HG02870 (cell line): ENCODE data around the gene UGT8.
"Not testable (repeated sequence)": the region's sequence is repeated elsewhere in the genome, so short reads cannot be mapped to it uniquely, and the experiment has no call there.

Experiments used
- ATAC-seq: cut with Tn5 transposase; IDR thresholded peaks from one replicate; pipeline ENCODE4 v1.9.1; 2021; ENCODE audit warnings: mild to moderate bottlenecking, moderate library complexity; ENCODE audit not compliant: unreplicated experiment

The UGT8 gene

DNA sequence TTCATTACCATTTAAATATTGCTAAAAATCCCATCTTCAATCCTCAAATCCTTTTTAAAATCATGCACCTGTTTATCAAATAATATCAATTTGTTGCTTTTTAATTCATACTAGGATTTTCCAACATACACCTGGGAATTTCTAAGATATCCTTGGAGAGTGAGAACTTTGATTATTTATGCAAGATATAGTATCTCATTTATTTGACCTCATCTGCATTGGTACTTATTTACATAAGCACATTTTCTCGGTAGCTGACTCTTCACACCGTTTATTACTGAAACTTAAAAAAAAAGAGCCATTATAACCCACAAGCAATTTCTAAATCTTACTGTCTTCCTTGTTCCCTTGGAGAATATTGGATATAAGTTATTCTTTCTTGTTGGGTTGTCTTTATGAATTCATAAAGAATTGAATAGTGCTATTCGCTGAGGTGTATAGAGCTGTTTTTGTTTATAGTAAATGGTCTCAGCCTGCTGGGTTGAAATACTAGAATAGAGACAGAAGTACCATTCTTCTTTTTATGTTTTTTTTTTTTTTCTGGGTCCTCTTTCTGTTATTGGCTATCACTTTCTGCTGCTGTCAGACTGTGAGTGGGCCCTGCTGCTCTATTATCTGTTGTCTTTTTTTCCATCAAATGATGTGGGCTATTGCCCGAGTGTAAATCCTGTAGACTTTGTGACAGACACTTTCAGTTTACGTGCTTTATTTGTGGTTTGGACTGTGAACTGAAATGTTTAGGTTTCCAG lies 2.9 kb downstream of the UGT8 start:
- peak; percentile 34 for ATAC-seq

DNA sequence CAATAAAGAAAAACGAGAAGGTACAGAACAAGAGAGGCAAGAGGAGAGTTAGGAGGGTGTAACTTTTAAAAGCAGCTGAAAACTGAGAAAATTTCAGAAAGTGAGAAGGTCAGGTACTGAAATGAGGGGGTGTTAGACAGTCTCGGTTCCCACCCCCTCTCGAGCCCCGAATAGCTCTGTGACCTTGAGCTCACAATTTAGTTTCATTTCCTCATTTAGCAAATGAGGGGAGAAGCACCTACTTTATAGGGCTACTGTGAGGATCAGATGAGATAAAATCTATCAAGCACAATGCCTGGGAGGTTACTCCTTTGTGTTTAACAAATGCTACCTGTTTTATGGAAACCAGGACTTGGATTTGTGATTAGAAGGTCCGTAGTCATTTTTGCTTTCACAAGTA lies 4.9 kb downstream of the UGT8 start:
- peak; percentile 93 for ATAC-seq

DNA sequence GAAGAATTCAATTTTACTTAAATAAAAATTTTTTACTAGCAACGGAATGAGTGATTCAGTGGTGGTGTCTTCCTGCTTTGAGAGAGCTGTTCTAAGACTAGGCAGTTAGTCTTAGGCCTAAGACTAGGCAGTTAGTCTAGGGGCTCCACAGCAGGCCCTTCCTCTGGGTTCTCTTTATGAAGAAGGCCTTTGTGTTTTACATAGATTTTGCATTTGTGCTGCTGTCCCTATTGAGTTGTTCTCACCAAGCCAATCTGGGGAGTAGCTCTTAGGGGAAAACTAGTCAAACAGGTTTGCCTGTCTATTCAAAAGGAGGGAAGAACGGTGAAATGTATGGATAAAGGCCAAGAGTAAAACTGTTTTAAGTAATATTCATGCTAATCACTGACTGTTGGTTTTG lies 7.6 kb downstream of the UGT8 start:
- ATAC-seq = no peak

DNA sequence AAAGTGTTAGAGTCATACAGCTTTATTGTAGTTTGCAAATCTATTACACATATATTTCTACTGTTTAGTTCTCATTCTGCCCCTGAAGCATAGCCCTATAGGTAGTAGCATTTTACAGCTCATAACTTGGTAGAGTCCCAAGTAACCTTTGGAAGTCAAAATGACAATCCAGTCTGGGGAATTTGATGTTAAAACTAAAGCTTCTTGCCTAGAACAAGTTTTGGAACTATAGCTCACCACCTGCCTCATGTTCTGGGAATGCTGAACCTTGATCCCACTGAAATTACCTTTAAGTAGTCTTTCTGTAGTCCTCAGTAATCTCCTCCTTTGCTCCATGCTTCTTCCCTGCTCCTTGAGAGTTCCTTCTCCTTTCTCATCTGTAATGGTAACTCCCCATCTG lies 8.4 kb downstream of the UGT8 start:
- ATAC-seq = no peak

DNA sequence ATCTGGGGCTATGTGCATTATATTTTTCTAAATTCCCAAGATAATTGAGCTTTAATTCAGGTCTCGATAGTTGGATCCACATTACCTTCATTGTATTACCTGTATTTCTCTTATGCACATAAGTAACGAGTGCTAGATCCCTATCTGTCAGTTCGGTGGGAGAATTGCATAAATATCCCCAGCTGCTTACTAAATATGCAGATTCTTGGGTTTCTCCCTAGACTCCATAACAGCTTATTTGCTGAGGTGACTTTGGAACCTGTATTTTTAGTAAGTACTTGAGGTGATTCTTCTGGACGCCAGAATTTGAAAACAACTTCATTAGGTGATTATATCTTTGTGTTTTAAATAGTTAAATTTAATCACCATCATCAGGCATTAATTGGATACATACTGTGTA lies 15.0 kb downstream of the UGT8 start:
- no peak for ATAC-seq

DNA sequence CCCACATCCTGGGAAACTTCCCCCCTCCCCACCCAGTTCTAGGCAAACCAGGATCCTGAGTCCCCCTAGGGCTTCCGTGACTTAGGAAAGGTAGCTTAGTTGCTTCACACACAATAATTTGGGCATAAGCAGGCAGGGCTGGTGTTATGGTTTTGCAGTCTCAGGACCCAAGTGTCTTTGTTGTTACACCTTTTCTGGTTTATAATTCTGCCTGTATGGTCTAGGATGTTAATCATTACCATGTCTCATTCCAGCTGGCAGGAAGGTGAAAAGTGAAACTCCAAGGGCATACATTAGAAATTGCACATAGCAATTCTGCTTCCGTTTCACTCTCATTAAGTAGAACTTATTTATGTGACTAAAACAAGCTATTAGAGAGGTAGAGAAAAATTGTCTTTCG lies 16.8 kb downstream of the UGT8 start:
- ATAC-seq = no peak

DNA sequence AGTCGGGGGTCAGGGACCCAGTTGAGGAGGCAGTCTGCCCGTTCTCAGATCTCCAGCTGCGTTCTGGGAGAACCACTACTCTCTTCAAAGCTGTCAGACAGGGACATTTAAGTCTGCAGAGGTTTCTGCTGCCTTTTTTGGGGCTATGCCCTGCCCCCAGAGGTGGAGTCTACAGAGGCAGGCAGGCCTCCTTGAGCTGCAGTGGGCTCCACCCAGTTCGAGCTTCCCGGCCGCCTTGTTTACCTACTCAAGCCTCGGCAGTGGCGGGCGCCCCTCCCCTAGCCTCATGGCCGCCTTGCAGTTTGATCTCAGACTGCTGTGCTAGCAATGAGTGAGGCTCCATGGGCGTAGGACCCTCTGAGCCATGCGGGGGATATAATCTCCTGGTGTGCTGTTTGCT lies 17.4 kb downstream of the UGT8 start:
- ATAC-seq = not testable (repeated sequence)

DNA sequence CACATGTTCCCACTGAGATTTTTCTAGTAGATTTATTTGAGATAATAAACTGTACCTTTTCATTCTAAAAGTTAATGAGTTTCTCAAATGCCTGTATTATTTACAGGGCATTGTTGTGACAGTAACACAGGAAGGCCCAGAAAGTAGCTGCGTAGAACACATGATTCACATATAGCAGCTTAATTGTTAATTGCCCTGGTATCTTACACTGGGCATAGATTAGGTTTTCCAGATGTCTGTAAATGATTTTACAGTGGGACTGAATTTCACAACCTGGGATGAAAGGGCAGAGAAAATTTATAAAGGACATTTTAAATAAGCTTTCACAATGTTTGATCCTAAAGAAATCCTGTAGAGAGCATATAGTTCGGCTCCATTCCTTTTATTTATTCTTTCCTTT lies 27.6 kb downstream of the UGT8 start:
- ATAC-seq = no peak

DNA sequence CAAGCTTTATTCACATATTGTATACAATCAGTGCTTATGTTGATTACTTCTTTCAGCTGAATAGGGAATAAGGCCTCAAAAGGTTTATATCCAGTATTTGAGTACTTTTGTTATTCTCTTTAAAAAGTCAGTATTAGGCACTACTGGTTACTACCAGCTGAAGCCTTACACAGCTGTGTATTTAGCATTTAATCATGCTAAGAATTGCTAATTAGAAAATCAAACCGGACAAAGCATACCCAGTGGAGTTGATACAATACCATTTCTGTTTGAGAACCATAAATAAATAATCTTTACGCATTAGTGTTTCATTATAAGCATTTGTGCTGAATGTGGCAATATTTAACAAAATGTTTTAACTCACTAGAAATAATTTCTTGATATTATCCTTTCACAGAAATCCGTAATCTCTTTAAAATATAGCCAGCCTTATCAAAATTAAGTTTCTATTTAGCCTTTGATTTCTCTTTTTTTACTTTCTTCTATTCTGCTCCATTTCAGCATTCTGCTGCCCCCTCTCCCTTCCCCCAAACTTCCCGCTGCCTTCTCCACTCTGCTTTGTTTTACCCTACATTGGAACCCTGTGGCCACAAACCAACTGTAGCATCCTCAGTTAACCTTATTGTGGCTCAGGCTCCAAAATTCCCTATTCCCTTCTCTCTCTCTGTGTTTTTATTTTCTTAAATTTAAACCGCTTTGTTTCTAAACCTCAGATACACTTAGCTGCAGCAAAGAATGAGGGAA lies 37.8 kb downstream of the UGT8 start:
- ATAC-seq = no peak

DNA sequence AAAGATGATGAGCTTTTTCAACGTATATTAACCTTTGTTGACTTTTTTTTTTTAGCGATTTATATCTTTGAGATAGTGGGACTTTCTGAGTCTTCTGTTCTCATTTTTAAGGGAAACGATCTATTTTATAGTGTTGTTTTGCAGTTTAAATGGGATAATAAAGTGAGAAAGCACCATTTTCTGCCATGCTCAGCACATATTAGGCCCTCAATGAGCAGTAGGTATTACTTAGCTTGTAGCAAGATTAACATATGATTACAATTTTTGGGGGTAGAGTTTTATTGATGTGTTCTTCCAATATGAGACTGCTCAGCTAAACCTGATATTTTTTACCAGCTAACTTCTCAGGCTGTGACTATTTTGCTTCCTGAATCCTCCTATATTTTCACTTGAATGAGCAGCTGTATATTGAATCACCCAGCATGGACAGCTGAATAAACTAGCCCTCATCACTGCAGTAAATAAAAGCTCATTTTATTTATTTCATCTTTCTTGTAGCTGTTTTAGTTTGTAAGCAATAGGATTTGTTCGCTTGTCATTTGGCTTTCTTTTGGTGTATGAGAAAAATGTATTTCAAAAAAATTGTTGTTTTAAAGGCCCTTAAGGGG lies 43.7 kb downstream of the UGT8 start:
- no peak for ATAC-seq

DNA sequence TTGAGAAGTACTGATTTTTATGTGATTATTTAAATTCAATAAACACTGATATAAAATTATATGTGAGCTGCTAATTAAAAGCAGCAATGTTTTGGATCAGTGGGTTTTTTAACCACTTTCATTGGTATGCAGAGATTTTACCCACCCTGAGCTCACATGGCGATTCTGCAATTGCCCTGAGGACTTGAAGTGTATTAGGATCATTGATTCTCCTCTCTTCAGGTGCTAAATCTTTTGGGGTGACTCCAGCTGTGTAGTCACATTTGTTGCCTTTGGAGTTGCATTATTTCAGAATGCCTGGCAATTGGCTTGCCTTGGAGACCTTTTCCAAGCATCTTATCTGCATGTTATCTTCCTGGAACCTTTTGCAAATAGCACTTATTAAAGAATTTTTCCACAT lies 51.3 kb downstream of the UGT8 start:
- ATAC-seq = no peak

DNA sequence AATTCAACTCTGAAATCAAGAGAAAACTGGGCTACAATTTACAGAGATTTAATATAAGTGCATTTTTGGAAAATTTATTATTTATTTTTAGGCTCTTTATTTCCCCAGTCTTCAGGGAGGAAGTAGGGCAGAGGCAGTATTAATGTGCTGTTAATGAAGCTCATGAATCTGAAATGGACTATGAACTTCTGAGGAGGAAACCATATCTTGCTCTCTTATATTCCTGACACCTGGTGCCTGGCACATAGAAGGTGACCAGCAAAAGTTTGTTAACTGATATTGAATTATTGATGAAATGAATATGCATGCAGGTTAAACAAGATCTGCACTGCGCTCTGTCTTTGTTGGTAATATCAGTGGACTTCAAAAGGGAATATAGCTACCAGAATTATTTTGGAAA lies 55.1 kb downstream of the UGT8 start:
- no peak for ATAC-seq

DNA sequence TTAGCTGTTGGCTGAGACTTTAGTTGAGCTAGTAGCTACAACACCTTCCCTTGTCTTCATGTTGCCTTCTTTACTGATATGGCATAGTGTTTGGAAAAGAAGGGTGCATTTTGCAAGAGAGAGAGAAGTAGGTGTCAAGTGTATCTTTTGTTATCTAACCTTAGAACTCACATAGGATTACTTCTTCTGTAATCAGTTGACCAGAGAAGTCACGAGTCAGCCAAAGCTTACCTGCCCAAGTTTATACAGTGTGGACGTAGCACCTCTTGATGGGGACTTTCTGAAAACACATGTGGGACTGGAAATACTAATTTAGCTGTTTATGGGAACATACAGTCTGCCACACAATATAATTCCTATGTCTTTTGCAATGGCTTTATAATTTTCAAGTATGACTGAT lies 56.0 kb downstream of the UGT8 start:
- no peak for ATAC-seq

DNA sequence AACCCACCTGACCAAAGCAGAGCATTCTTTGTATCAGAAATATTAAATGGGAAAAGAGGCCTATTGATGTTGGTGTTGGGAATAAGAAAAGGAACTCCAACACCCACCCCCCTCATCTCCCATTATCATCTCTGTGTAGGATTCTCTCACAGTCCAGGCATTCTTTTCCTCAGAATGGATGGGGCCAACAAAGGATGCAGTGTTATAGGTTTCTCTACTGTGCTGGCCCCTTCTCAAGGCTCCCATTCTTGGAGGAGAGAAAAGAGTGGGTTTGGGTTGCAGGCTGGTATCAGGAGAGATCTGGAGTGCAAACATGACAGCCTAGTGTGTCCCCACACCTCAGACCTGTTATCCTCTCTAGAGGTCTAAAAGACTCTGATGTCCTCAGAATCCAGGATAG lies 59.6 kb downstream of the UGT8 start:
- ATAC-seq = no peak

DNA sequence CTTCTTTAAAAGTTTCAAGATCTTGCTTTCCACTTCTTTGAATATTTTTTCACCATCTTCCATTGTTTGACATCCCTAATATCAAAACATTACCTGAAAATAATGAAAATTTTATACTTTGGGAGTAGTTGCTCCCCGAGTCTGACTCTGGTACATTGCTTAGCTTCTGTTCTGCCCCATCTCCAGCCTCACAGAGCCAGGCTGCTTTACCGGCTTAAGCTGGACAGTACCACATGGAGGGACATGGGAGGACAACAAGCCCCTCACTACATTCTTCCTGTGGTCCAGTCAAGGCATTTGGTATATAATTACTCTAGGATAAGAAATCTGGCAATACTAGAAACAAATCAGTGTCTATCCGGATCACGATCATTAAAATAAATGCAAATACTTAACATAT lies 60.2 kb downstream of the UGT8 start:
- ATAC-seq = no peak

DNA sequence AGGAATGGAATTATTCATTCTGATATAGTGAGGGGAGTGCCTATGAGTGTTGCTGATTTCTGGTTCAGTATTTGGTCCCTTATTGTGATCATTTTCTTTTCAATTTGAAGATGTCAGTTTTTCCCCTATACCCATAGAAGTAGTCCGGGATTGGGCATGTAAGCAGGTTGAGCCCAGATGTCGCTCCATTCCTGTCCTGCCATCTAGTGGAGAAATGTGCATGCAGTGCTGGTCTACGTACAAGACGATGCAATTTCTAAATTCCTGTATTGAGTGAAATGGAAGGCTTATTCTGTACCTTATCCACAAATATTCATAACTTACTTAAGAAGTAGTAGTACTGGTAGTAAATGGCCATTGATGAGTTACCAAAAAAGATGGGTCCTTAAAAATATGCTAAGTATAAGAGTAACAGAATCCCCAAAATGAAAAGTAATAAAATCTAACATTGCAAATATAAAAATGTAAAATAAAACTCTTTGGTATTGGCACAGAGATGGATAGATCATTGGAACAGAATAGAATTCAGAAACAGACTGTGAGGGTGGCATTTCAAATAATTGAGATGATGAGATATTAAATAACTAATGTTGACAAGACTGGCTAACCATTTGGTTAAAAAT lies 60.9 kb downstream of the UGT8 start:
- peak; percentile 97 for ATAC-seq

DNA sequence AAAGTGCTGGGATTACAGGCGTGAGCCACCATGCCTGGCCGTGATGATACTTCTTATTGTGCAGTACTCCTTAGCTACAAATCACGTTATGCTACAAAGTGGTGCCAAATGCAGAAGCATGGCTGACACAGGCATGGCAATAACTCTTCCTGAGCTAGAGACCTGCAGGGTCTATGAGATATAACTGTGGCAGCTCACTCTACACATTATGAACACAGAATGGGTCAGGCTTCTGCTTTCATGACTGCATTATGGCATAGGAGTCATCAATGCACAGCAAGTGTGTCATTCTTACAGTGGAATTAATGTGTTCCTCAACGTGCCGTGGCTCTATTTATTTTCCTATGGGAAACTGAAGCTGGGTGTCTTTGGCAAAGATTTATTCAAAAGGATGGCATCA lies 64.5 kb downstream of the UGT8 start:
- no peak for ATAC-seq

DNA sequence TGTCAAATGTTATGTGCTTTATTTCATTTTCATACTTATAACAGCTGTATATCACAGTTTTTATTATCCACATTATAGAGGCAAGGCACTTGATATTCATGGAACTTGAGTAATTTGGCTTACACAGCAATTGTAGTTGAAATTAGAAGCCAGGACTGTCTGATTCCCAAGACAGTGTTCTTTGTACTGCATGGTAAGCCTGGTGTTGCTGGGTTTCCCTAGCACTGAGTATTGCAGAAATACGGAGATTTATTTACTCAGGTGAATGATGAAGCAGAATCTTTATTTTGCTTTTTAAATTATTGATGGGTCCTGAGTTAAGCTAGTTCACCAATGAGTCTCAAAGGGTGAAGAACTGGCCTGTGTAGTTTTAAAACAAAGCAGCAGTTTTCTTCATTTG lies 70.0 kb downstream of the UGT8 start:
- no peak for ATAC-seq

DNA sequence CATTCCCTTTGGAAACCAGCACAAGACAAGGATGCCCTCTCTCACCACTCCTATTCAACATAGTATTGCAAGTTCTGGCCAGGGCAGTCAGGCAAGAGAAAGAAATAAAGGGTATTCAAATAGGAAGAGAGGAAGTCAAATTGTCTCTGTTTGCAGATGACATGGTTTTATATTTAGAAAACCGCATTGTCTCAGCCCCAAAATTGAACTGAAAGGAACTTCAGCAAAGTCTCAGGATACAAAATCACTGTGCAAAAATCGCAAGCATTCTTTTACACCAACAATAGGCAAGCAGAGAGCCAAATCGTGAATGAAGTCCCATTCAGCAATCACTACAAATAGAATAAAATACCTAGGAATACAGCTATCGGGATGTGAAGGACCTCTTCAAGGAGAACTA lies 72.1 kb downstream of the UGT8 start:
- ATAC-seq = peak; percentile 77

DNA sequence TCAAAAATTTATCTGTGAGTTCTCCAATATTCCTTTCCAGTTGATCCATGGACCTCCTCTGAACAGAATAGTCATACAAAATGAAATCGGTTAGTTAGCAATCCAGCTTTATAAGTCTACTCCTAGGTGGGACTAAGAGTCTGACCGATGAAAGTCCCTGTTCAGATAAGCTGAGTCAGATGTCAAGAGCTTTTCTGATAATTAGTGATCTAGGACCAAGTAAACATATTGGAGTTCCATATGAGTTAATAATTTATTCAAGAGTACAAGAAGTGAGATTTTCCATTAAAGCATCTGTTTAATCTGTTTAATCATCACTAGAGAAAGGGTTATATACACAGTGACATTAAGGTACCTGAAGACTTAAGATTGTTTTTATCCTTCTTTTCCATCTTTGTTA lies 74.7 kb downstream of the UGT8 start:
- ATAC-seq = no peak

DNA sequence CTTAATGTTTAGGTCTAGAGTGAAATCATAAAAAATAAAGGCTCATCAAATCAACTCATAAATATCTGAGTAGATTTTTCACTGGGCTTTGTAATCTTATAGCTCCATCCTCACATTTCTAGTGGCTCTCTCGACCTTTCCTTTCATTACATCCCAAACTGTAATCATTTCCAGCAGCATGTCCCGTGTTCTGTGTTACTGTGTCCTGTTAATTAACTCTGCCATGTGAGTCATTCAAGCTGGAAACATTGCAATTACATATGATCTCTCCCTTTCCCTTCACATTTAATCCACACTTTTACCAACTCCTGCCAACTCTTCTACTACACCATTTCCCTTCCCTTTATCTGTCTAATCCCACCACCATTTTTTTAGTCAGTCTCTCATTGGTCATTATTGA lies 75.5 kb downstream of the UGT8 start:
- ATAC-seq = no peak
